Calu3 (cell line): ENCODE data around the gene TXLNA. TPM values are rescaled to one million over a fixed set of nuclear protein-coding genes. Genes with fewer than 3 reads are reported as not detected.

Experiments used
- BruUV-seq: library from RNA; stranded (reverse); fragments of 400-500 nt; replicated peaks from 2 replicates; lab custom pipeline; 2021; lab: Mats Ljungman, UMichigan
- CTCF ChIA-PET: fragments of 300-600 bp; sonication (Branson Sonifier 250); formaldehyde crosslinking; loops from one replicate; lab custom pipeline; 2022; ENCODE audit warnings: antibody characterized with exemption; lab: Charles Lee
- DNase-seq: peaks from one replicate; pipeline ENCODE4 v3.0.0; 2022
- H3K27ac Mint-ChIP-seq: one replicate; pipeline ENCODE4 v1.8.0; 2022; ENCODE audit warnings: mixed read lengths; ENCODE audit not compliant: unreplicated experiment
- H3K27me3 Mint-ChIP-seq: one replicate; pipeline ENCODE4 v1.8.0; 2022; ENCODE audit warnings: mixed read lengths; ENCODE audit not compliant: unreplicated experiment
- H3K36me3 Mint-ChIP-seq: one replicate; pipeline ENCODE4 v1.8.0; 2022; ENCODE audit warnings: mild to moderate bottlenecking, moderate library complexity, mixed read lengths; ENCODE audit not compliant: insufficient read depth, unreplicated experiment
- H3K4me1 Mint-ChIP-seq: one replicate; pipeline ENCODE4 v1.8.0; 2022; ENCODE audit warnings: mild to moderate bottlenecking, low read depth, mixed read lengths; ENCODE audit not compliant: unreplicated experiment
- H3K4me3 Mint-ChIP-seq: one replicate; pipeline ENCODE4 v1.8.0; 2022; ENCODE audit warnings: mild to moderate bottlenecking, low read depth, moderate library complexity, mixed read lengths; ENCODE audit not compliant: unreplicated experiment
- H3K9me3 Mint-ChIP-seq: one replicate; pipeline ENCODE4 v1.8.0; 2022; ENCODE audit warnings: low read depth, mixed read lengths; ENCODE audit not compliant: unreplicated experiment
- CTCF ChIP-seq: fragments of 200-600 bp; IDR thresholded peaks from one replicate; pipeline ENCODE4 v1.8.0; 2022; ENCODE audit warnings: antibody characterized with exemption; ENCODE audit not compliant: unreplicated experiment
- intact Hi-C: fragments of 100-400 bp; cut with micrococcal nuclease; formaldehyde crosslinking; loops from one replicate; pipeline ENCODE4 v1.10.0; 2022; ENCODE audit not compliant: unreplicated experiment
- total RNA-seq: library from RNA; stranded (reverse); gene quantifications from 2 replicates; pipeline ENCODE4 v1.2.3, GENCODE V29; 2022

TXLNA gene
- total RNA-seq, 1 experiment from 2014 or later: 58.4 TPM

DNA sequence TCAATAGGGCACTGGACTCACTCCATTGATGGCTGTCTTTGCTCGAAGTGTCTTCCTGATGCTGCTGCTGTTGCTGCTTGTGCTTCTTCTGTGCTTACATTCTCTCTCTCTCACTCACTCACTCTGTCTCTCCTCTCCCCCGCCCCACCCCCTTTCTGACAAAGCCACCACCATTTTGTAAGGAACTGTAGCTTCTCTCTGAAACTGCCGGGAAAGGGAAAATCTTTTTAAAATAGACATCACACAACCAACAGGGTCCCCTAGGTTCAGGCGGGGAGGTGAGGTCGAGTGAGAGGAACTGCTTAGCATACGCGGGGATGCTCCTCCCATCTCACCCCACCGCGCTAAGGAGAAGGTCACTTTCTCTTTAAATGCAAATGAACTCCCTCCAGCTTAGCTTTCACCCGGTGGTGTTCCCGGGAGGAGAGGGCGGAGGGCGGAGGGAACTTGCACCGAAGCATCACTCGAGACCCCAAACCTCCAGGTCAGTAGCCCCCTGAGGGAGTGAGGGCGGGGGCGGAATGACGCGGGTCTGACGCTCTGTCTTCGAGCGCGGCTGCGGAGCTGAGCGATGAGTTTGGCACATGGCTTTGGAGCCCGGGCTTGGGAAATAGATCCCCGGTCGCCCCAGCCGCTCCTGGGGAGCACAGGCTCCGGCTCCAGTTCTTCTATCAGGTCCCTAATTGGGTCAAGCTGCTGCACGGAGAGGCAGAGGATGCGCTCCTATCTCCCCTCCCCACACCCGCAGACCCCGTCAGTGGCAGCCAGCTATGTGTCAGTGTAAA, 20.9 kb downstream of the TXLNA start, which contains the start of gene CCDC28B:
TSS of gene CCDC28B (plus strand) at position 370 of the 785 bp plus-strand sequence. CDS start 1,341 bp downstream, outside the sequence.
- intact Hi-C loops: no loop called here
- H3K4me1 Mint-ChIP-seq: peaks cover 16% of the 10 kb centered on the region
- H3K27me3 Mint-ChIP-seq: no peaks in the 10 kb centered on the region
- no peak for TF ChIP-seq CTCF
- CTCF ChIA-PET: interaction anchor here (0.6 kb wide), 1 partner anchor 80 kb away, joined by 4 read pairs; no protein-coding TSS in a partner anchor
- no TSS peak for BruUV-seq
- peak within 1 kb of the TSS; percentile 78 for H3K4me3 Mint-ChIP-seq
- peak; percentile 31 for DNase-seq
- peak within 1 kb of the TSS; percentile 78 for H3K27ac Mint-ChIP-seq
- H3K9me3 Mint-ChIP-seq: no peaks in the 10 kb centered on the region
- H3K36me3 Mint-ChIP-seq: peaks cover 67% of the 10 kb centered on the region

DNA sequence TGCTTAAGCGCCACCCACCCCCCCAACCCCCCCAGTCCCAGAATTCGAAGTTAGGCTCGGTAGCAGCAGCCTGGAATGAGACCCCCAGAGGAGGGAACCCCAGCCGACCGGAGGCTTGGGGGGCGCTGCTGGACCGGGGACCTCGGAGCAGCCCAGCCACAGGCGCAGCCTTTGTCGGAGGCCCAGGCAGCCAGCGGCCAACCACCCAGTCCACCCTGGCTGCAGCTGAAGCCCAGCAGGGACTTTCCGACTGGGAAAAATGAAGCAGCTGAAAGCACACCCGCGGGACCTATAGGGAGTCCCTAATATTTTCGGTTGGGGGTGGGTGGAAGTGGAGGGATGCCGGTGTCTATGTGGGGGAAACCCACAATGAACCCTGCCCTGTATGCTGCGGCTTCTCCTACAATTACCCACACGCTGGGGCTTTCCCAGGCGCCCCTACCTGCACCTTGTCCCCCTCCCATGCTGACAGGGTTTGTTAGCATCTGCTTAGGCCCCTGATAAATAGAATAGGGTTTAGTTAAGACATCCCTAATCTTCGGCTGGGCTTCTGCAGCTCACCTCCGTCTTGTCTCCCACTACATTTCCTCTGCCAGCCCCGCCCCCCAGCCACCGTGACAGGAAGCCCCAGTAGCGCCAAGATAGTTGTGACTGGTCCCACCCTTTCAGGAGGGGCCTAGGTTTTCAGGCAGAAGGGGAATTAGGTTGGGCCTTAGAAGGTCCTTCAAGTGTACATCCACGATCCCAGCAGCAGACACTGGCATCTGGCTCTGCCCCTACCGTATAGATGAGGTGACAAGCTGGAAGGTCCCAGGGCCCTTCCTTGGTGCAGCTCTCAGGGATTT, 21.8 kb downstream of the TXLNA start:
- Mint-ChIP-seq H3K27ac (peak overlapping the region; percentile 78), H3K4me1 (peaks cover 16% of the 10 kb centered on the region), H3K9me3 (no peaks in the 10 kb centered on the region), H3K27me3 (no peaks in the 10 kb centered on the region), H3K4me3 (peak overlapping the region; percentile 78), H3K36me3 (peaks cover 67% of the 10 kb centered on the region)
- BruUV-seq: no TSS peak
- CTCF ChIA-PET: no interaction called here
- peak; percentile 57 for DNase-seq
- TF ChIP-seq CTCF: no peak
- intact Hi-C loops: no loop called here

- no TSS peak for BruUV-seq
- Mint-ChIP-seq H3K36me3 (peaks cover 70% of the 10 kb centered on the region), H3K4me1 (peaks cover 25% of the 10 kb centered on the region), H3K27ac (peak overlapping the region; percentile 86), H3K27me3 (no peaks in the 10 kb centered on the region), H3K4me3 (peak overlapping the region; percentile 86), H3K9me3 (no peaks in the 10 kb centered on the region)
- no peak for TF ChIP-seq CTCF
- DNase-seq: peak; percentile 13
- CTCF ChIA-PET: interaction anchor here (0.6 to 0.7 kb wide), 2 partner anchors 27 to 142 kb away, joined by 3 read pairs; no protein-coding TSS in a partner anchor
- intact Hi-C loops: no loop called here
Measured at GRCh38 chr1:32204943-32205361, 25.5 kb downstream of the TXLNA start.
